ENCODE results near the gene VBP1. TPM values are rescaled to one million over a fixed set of nuclear protein-coding genes. Genes with fewer than 3 reads are reported as not detected.
"Not testable (repeated sequence)": the region's sequence is repeated elsewhere in the genome, so short reads cannot be mapped to it uniquely, and the experiment has no call there.

The VBP1 gene
- total RNA-seq, 1 donor from 2014 or later, result 80.2 TPM

- peak; percentile 37 for DNase-seq (ENCODE audit: low read depth)
Observed at GRCh38 chrX:155263854-155264628, 47.8 kb downstream of the VBP1 start, which contains the start of gene RAB39B. RAB39B (minus strand) TSS chrX:155264491; CDS start chrX:155264288, 203 bp downstream.

DNA sequence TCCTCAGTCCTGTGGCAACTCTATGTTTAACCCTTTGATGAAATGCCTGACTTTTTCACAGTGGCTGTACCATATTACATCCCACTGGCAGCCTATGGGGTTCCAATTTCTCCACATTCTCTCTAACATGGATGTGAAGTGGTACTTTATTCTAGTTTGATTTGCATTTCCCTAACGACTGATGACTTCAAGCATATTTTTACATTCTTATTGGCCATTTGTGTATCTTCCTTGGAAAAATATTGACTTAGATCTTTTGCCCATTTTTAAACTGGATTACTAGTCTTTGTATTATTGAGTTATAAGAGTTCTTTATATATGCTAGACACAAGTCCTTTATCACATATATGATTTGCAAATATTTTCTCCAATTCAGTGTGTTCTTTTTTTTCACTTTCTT, 50.2 kb downstream of the VBP1 start:
- no peak for DNase-seq (ENCODE audit: low read depth)

DNA sequence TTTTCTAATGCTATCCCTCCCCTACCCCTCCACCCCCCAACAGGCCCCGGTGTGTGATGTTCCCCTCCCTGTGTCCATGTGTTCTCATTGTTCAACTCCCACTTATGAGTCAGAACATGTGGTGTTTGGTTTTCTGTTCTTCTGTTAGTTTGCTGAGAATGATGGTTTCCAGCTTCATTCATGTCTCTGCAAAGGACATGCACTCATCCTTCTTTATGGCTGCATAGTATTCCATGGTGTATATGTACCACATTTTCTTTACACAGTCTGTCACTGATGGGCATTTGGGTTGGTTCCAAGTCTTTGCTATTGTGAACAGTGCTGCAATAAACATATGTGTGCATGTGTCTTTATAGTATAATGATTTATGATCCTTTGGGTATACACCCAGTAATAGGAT, 51.7 kb downstream of the VBP1 start:
- not testable (repeated sequence) for DNase-seq (ENCODE audit: low read depth)

DNA sequence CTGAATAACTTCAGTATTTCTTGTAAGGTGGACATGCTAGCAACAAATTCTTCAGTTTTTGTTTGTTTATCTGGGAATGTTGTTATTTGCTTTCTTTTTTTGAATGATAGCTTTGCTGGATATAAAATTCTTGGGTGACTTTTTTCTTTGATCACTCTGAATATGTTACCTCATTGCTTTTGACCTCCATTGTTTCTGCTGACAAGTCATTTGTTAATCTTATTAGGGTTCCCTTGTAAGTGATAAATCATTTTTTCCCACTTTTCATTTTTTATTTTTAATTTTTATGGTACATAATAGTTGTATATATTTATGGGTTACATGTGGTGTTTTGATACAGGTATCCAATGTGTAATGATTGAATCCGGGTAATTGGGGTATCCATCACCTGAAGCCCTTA, 54.7 kb downstream of the VBP1 start:
- no peak for DNase-seq (ENCODE audit: low read depth)

DNA sequence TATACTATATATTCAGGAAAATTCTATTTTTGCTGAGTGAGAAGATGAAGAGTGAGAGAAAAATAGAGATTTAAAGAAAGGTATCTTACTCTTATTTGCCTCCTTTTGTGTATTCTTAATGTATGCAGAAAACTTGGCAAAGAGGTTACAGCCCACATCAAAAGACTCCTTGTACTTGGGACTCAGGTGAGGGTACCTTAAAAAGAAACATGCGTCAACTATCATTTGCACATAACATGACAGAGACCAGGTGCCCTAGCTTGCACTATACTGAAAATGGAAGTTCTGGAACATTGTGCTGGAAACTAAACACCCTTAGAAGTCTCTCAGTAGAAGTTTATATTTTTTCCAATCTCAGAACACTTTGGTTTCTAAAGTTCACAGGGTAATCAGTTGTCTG, 63.6 kb downstream of the VBP1 start:
- no peak for DNase-seq (ENCODE audit: low read depth)

Other genes with a start within 250 kb of the VBP1 start
- gene F8, start 193.7 kb upstream of the VBP1 start, total RNA-seq, result 4.1 and 9.3 TPM in 2 replicates
- gene FUNDC2, start 189.6 kb upstream of the VBP1 start, total RNA-seq, result 73.3 and 86.8 TPM in 2 replicates
- gene CMC4, start 145.3 kb upstream of the VBP1 start, total RNA-seq, result 17.4 and 25.2 TPM in 2 replicates
- gene MTCP1, start 145.3 kb upstream of the VBP1 start, total RNA-seq, result 0.68 and 1.1 TPM in 2 replicates
- gene BRCC3, start 145.0 kb upstream of the VBP1 start, total RNA-seq, result 8.0 and 9.5 TPM in 2 replicates
- 0.16 TPM in 1 of 2 replicates, not detected in the other for gene RAB39B, start 48.0 kb downstream of the VBP1 start, total RNA-seq
- gene CLIC2, start 118.2 kb downstream of the VBP1 start, total RNA-seq, result 0.05 and 0.62 TPM in 2 replicates
- 0.36 TPM in 1 of 2 replicates, not detected in the other for gene F8A2, start 165.6 kb downstream of the VBP1 start, total RNA-seq
- gene F8A3, start 242.2 kb downstream of the VBP1 start, total RNA-seq, result 8.9 and 9.8 TPM in 2 replicates

All from myocyte (in vitro differentiated cells).